ENCODE data around the gene SAE1. TPM values are rescaled to one million over a fixed set of nuclear protein-coding genes. Genes with fewer than 3 reads are reported as not detected.

SAE1 gene
- total and polyA plus RNA-seq, 10 of the 15 experiments (the other 5 are each of a cell fraction or from before 2014, with no cell fraction given) = 62.0 to 246 (median 148) TPM

DNA sequence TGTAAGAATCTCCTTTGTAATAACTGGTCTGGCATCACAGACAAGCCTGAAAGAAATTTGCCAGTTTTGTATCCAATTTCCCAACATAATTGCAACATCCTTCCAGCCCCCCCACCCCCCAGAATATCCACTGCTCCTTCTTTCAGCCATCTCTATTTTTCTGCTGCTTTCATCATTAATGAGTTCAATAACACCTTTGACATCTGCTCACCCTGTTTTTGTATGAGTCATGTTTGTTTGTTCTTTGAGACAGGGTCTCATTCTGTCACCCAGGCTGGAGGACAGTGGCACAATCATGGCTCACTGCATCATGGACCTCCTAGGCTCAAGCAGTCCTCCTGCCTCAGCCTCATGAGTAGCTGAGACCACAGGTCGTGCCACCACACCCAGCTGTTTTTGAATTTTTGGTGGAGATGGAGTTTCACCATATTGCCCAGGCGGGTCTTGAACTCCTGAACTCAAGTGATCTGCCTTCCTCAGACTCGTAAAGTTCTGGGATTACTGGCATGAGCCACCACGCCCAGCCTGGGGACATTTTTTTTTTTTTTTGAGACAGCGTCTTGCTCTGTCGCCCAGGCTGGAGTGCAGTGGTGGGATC, 10.1 kb upstream of the SAE1 start:
- Histone ChIP-seq H4K20me1 (ENCODE audit: control insufficient read depth, insufficient read depth) (no peaks in the 10 kb centered on the region), H3K79me2 (ENCODE audit: control insufficient read depth, insufficient read depth, low read length) (no peaks in the 10 kb centered on the region), H3K9me3 (replicated peaks; ENCODE audit: control insufficient read depth, insufficient read depth, low read length) (no peaks in the 10 kb centered on the region), H3K27ac (ENCODE audit: control insufficient read depth, insufficient read depth) (no peak overlapping the region), H3K36me3 (ENCODE audit: control insufficient read depth in 2 of 2, insufficient read depth in 2 of 2, low read length in 1 of 2) (no peaks in the 10 kb centered on the region), H3K4me1 (ENCODE audit: control insufficient read depth, insufficient read depth, low read length) (no peaks in the 10 kb centered on the region), H3K4me3 (no peak overlapping the region), H3K4me2 (ENCODE audit: control insufficient read depth, insufficient read depth) (no peak overlapping the region), H2AFZ (ENCODE audit: control insufficient read depth, low read depth, low read length) (no peak overlapping the region), H3K27me3 (replicated peaks in 1 of 2; ENCODE audit: control insufficient read depth in 2 of 2, insufficient read depth in 2 of 2, low read length in 1 of 2) (no peaks in the 10 kb centered on the region), H3K9ac (ENCODE audit: control insufficient read depth, insufficient read depth, low read length) (no peak overlapping the region)
- POLR2A ChIA-PET = interaction anchor here (0.7 kb wide), 1 partner anchor 13 kb away, joined by 3 read pairs; no protein-coding TSS in a partner anchor
- DNase-seq (ENCODE audit: low read depth, low spot score) = no peak
- no peak for FAIRE-seq
- in situ Hi-C loops (cut with MboI) = no loop called here
- CTCF ChIA-PET = interaction anchor here (0.6 to 1.8 kb wide), 6 partner anchors 8 to 84 kb away, joined by 3 to 8 read pairs (median 3); no protein-coding TSS in a partner anchor
- no TSS peak for BruUV-seq (replicated peaks)
- RAD21 ChIA-PET (ENCODE audit: unreplicated experiment) = no interaction called here
- SMC1A ChIA-PET (ENCODE audit: uncharacterized antibody, unreplicated experiment) = interaction anchor here (0.8 to 5.4 kb wide), 3 partner anchors 11 to 40 kb away, joined by 4 to 28 read pairs (median 6); no protein-coding TSS in a partner anchor
- WGBS (ENCODE audit: insufficient coverage, insufficient replicate concordance, low lambda C conversion rate, missing lambda C conversion rate) = 45% methylated on average over 6 of the region's 6 CpGs
- ATAC-seq = no peak
- intact Hi-C loops (cut with micrococcal nuclease; ENCODE audit: unreplicated experiment) = no loop called here
- TF ChIP-seq CBFB (IDR thresholded peaks at IDR 0.05; ENCODE audit: low read depth) (no peak), RAD21 (IDR thresholded peaks at IDR 0.05; ENCODE audit: insufficient read depth, low read depth, low read length) (no peak), CHD2 (IDR thresholded peaks at IDR 0.05; ENCODE audit: borderline replicate concordance, low read depth, low read length) (no peak), NFXL1 (IDR thresholded peaks at IDR 0.05; ENCODE audit: borderline replicate concordance) (no peak), ZZZ3 (IDR thresholded peaks at IDR 0.05; ENCODE audit: control insufficient read depth, insufficient read length, low read depth) (no peak), TAF1 (IDR thresholded peaks at IDR 0.05; ENCODE audit: borderline replicate concordance, low read depth, low read length) (no peak), NFYB (IDR thresholded peaks at IDR 0.05; ENCODE audit: insufficient read depth, low read depth, low read length) (no peak), PAX8 (IDR thresholded peaks at IDR 0.05) (no peak)
- TF ChIP-seq, protein P1, sequence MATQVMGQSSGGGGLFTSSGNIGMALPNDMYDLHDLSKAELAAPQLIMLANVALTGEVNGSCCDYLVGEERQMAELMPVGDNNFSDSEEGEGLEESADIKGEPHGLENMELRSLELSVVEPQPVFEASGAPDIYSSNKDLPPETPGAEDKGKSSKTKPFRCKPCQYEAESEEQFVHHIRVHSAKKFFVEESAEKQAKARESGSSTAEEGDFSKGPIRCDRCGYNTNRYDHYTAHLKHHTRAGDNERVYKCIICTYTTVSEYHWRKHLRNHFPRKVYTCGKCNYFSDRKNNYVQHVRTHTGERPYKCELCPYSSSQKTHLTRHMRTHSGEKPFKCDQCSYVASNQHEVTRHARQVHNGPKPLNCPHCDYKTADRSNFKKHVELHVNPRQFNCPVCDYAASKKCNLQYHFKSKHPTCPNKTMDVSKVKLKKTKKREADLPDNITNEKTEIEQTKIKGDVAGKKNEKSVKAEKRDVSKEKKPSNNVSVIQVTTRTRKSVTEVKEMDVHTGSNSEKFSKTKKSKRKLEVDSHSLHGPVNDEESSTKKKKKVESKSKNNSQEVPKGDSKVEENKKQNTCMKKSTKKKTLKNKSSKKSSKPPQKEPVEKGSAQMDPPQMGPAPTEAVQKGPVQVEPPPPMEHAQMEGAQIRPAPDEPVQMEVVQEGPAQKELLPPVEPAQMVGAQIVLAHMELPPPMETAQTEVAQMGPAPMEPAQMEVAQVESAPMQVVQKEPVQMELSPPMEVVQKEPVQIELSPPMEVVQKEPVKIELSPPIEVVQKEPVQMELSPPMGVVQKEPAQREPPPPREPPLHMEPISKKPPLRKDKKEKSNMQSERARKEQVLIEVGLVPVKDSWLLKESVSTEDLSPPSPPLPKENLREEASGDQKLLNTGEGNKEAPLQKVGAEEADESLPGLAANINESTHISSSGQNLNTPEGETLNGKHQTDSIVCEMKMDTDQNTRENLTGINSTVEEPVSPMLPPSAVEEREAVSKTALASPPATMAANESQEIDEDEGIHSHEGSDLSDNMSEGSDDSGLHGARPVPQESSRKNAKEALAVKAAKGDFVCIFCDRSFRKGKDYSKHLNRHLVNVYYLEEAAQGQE (IDR thresholded peaks at IDR 0.05; ENCODE audit: low read depth, low read length) = no peak

Data from GM12878 (cell line).